H9 (cell line): ENCODE results near the gene RUBCN. TPM values are rescaled to one million over a fixed set of nuclear protein-coding genes. Genes with fewer than 3 reads are reported as not detected.
"Not testable (repeated sequence)": the region's sequence is repeated elsewhere in the genome, so short reads cannot be mapped to it uniquely, and the experiment has no call there.

Experiments used
- DNase-seq: peaks from one replicate; pipeline ENCODE4 v3.0.0-alpha.2; 2017
- H2AFZ ChIP-seq: one replicate; pipeline ENCODE4 v1.6.1; 2013; ENCODE audit warnings: mild to moderate bottlenecking, low read length, control low read depth, moderate library complexity
- H2AK5ac ChIP-seq: 2 replicates; pipeline ENCODE4 v1.6.1; 2013; ENCODE audit warnings: low read length, control low read depth, mixed read lengths; ENCODE audit not compliant: insufficient read length
- H2BK120ac ChIP-seq: one replicate; pipeline ENCODE4 v1.6.1; 2013; ENCODE audit warnings: low read depth, mild to moderate bottlenecking, low read length, control low read depth, inconsistent platforms; ENCODE audit not compliant: poor library complexity, severe bottlenecking
- H2BK12ac ChIP-seq: 2 replicates; pipeline ENCODE4 v1.6.1; 2013; ENCODE audit warnings: low read length, control low read depth, mixed read lengths, low read depth; ENCODE audit not compliant: insufficient read length
- H2BK15ac ChIP-seq: 2 replicates; pipeline ENCODE4 v1.6.1; 2013; ENCODE audit warnings: low read depth, low read length, control low read depth
- H2BK20ac ChIP-seq: one replicate; pipeline ENCODE4 v1.6.1; 2013; ENCODE audit warnings: low read depth, mild to moderate bottlenecking, low read length, control low read depth, inconsistent platforms; ENCODE audit not compliant: poor library complexity, severe bottlenecking
- H2BK5ac ChIP-seq: 2 replicates; pipeline ENCODE4 v1.6.1; 2013; ENCODE audit warnings: low read length, control low read depth, mixed read lengths; ENCODE audit not compliant: insufficient read length
- H3K14ac ChIP-seq: 2 replicates; pipeline ENCODE4 v1.6.1; 2013; ENCODE audit warnings: low read length, control low read depth; ENCODE audit not compliant: insufficient read depth
- H3K18ac ChIP-seq: 2 replicates; pipeline ENCODE4 v1.6.1; 2013; ENCODE audit warnings: low read depth, mild to moderate bottlenecking, mixed read lengths, low read length, control low read depth; ENCODE audit not compliant: insufficient read length
- H3K23ac ChIP-seq: 2 replicates; pipeline ENCODE4 v1.6.1; 2013; ENCODE audit warnings: low read length, control low read depth, mixed read lengths, low read depth; ENCODE audit not compliant: insufficient read length
- H3K23me2 ChIP-seq: 2 replicates; pipeline ENCODE4 v1.6.1; 2013; ENCODE audit warnings: low read depth, mild to moderate bottlenecking, mixed read lengths, low read length, control low read depth; ENCODE audit not compliant: insufficient read length, poor library complexity, severe bottlenecking
- H3K27ac ChIP-seq: 2 replicates; pipeline ENCODE4 v1.5.1; 2013; ENCODE audit warnings: low read length, control low read depth, mixed read lengths, low read depth; ENCODE audit not compliant: insufficient read length
- H3K27me3 ChIP-seq: 2 replicates; pipeline ENCODE4 v1.6.1; 2013; ENCODE audit warnings: low read length, control low read depth, inconsistent platforms; ENCODE audit not compliant: insufficient read depth
- H3K4ac ChIP-seq: 2 replicates; pipeline ENCODE4 v1.6.1; 2013; ENCODE audit warnings: low read depth, mild to moderate bottlenecking, control low read depth, inconsistent platforms, low read length, moderate library complexity
- H3K4me1 ChIP-seq: 2 replicates; pipeline ENCODE4 v1.6.1; 2013; ENCODE audit warnings: low read length, control low read depth, inconsistent platforms; ENCODE audit not compliant: insufficient read depth
- H3K4me2 ChIP-seq: 2 replicates; pipeline ENCODE4 v1.6.1; 2013; ENCODE audit warnings: low read length, control low read depth, mixed read lengths; ENCODE audit not compliant: insufficient read length, insufficient read depth
- H3K56ac ChIP-seq: 2 replicates; pipeline ENCODE4 v1.6.1; 2013; ENCODE audit warnings: low read depth, mild to moderate bottlenecking, mixed read lengths, low read length, control low read depth; ENCODE audit not compliant: insufficient read length
- H3K79me1 ChIP-seq: 2 replicates; pipeline ENCODE4 v1.6.1; 2013; ENCODE audit warnings: low read depth, mild to moderate bottlenecking, moderate library complexity, low read length, control low read depth, inconsistent platforms; ENCODE audit not compliant: insufficient read depth, poor library complexity, severe bottlenecking
- H3K79me2 ChIP-seq: 2 replicates; pipeline ENCODE4 v1.6.1; 2013; ENCODE audit warnings: low read length, control low read depth, inconsistent platforms; ENCODE audit not compliant: insufficient read depth
- H3K9ac ChIP-seq: 2 replicates; pipeline ENCODE4 v1.6.1; 2013; ENCODE audit warnings: low read length, control low read depth, mixed read lengths; ENCODE audit not compliant: insufficient read length; ENCODE audit errors: extremely low read depth
- H3K9me3 ChIP-seq: one replicate; pipeline ENCODE4 v1.6.1; 2013; ENCODE audit warnings: low read depth, low read length, inconsistent platforms; ENCODE audit not compliant: control insufficient read depth
- H3T11ph ChIP-seq: one replicate; pipeline ENCODE4 v1.6.1; 2013; ENCODE audit warnings: mild to moderate bottlenecking, low read length, control low read depth, inconsistent platforms
- H4K20me1 ChIP-seq: one replicate; pipeline ENCODE4 v1.6.1; 2013; ENCODE audit not compliant: control insufficient read depth, insufficient read length, insufficient read depth
- H4K5ac ChIP-seq: 2 replicates; pipeline ENCODE4 v1.6.1; 2013; ENCODE audit warnings: low read depth, mild to moderate bottlenecking, mixed read lengths, low read length, control low read depth; ENCODE audit not compliant: insufficient read length
- H4K8ac ChIP-seq: replicated peaks from 2 replicates; pipeline ENCODE4 v1.6.1; 2013; ENCODE audit warnings: low read length, control low read depth, mixed read lengths, low read depth; ENCODE audit not compliant: insufficient read length
- H4K91ac ChIP-seq: 2 replicates; pipeline ENCODE4 v1.6.1; 2013; ENCODE audit warnings: low read depth, mild to moderate bottlenecking, moderate library complexity, mixed read lengths, low read length, control low read depth; ENCODE audit not compliant: insufficient read length
- H3K27ac Mint-ChIP-seq, 3 experiments: 2 replicates in 2 of 3; 3 replicates in 1 of 3; pipeline ENCODE4 v1.8.0; 2020 to 2021; ENCODE audit warnings: mixed read lengths in 3 of 3, mild to moderate bottlenecking in 1 of 3, moderate library complexity in 1 of 3
- H3K27me3 Mint-ChIP-seq: 2 replicates; pipeline ENCODE4 v1.8.0; 2021; ENCODE audit warnings: low read depth, mild to moderate bottlenecking, moderate library complexity, mixed read lengths
- H3K36me3 Mint-ChIP-seq, 3 experiments: 2 replicates in 2 of 3; 3 replicates in 1 of 3; pipeline ENCODE4 v1.8.0; 2020 to 2021; ENCODE audit warnings: low read depth in 3 of 3, mixed read lengths in 3 of 3; ENCODE audit not compliant: insufficient read depth in 1 of 3
- H3K4me1 Mint-ChIP-seq, 2 experiments: 2 replicates each; pipeline ENCODE4 v1.8.0; 2020; ENCODE audit warnings: mixed read lengths in 2 of 2
- H3K4me3 Mint-ChIP-seq, 2 experiments: 2 replicates in 1 of 2; 3 replicates in 1 of 2; pipeline ENCODE4 v1.8.0; 2020 to 2021; ENCODE audit warnings: mild to moderate bottlenecking in 2 of 2, mixed read lengths in 2 of 2, moderate library complexity in 1 of 2
- H3K9me3 Mint-ChIP-seq, 2 experiments: 2 replicates in 1 of 2; 3 replicates in 1 of 2; pipeline ENCODE4 v1.8.0; 2020; ENCODE audit warnings: mild to moderate bottlenecking in 2 of 2, mixed read lengths in 2 of 2, moderate library complexity in 1 of 2
- WGBS: extraction: QIAGEN DNeasy Blood & Tissue Kit; methylation state at CpG from one replicate; pipeline ENCODE4 v1.1.7; 2013; ENCODE audit warnings: missing lambda C conversion rate, low lambda C conversion rate, mixed read lengths; ENCODE audit not compliant: insufficient read length; ENCODE audit errors: extremely low coverage; 5-methylcytosine and 5-hydroxymethylcytosine counted together
- total RNA-seq: library from RNA; stranded (reverse); gene quantifications from 2 replicates; pipeline ENCODE4 v1.2.1, GENCODE V29; 2021

The RUBCN gene
- total RNA-seq, 1 experiment from 2014 or later = 17.7 TPM

DNA sequence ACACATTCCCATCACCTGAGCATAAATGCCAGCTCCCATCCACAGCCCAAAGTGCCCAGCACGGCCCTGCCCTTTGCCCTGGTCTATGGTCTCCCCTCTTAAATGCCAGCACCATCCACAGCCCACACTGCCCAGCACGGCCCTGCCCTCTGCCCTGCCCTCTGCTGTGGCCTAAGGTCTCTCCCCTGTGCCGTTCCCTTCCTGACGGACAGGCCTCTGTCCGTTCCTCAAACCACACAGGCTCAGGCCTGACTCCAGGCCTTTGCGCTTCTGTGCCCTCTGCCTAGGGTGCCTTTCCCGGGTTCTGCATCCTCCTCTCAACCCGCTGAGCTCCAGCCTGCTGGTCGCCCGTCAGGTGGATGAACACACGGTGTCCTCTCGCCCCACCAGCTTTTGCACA, 90.4 kb downstream of the RUBCN start:
- not testable (repeated sequence) for H2BK120ac ChIP-seq, H4K8ac ChIP-seq, H4K5ac ChIP-seq, H3K27me3 ChIP-seq, H3K56ac ChIP-seq, H3K9ac ChIP-seq, H3K4me1 Mint-ChIP-seq, H3K4me2 ChIP-seq, H2BK20ac ChIP-seq, H4K20me1 ChIP-seq, H3K79me1 ChIP-seq, H3K23ac ChIP-seq, H2AFZ ChIP-seq, H3K27ac Mint-ChIP-seq, H3K9me3 ChIP-seq, H3K79me2 ChIP-seq, H3K23me2 ChIP-seq, H3K18ac ChIP-seq, H3T11ph ChIP-seq, H2BK12ac ChIP-seq, H4K91ac ChIP-seq, DNase-seq, H3K4me1 ChIP-seq, H2BK5ac ChIP-seq, H3K27me3 Mint-ChIP-seq, H3K27ac ChIP-seq, H2AK5ac ChIP-seq, H2BK15ac ChIP-seq, H3K14ac ChIP-seq, H3K4ac ChIP-seq, H3K4me3 Mint-ChIP-seq
- H3K9me3 Mint-ChIP-seq = peaks cover 25 to 31% of the 10 kb centered on the region in 2 experiments
- no CpG with 5 or more reads among the region's 12 CpGs for WGBS
- peaks cover 21 to 30% (median 29%) of the 10 kb centered on the region in 3 experiments for H3K36me3 Mint-ChIP-seq

DNA sequence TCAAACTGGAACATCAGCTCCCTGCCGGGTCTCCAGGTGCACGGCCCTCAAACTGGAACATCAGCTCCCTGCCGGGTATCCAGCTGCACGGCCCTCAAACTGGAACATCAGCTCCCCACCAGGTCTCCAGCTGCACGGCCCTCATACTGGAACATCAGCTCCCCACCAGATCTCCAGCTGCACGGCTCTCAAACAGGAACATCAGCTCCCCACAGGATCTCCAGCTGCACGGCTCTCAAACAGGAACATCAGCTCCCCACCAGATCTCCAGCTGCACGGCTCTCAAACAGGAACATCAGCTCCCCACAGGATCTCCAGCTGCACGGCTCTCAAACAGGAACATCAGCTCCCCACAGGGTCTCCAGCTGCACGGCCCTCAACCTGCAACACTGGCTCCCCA, 99.1 kb downstream of the RUBCN start:
- H4K91ac ChIP-seq, H3K27me3 Mint-ChIP-seq, H3K23ac ChIP-seq, H2BK15ac ChIP-seq, H3K4ac ChIP-seq, H2AFZ ChIP-seq, H3K27ac Mint-ChIP-seq, H4K8ac ChIP-seq, H3K27ac ChIP-seq, H2AK5ac ChIP-seq, H3K9ac ChIP-seq, H3T11ph ChIP-seq, H3K79me2 ChIP-seq, H4K20me1 ChIP-seq, H2BK12ac ChIP-seq, H3K9me3 ChIP-seq, DNase-seq, H3K56ac ChIP-seq, H3K4me1 ChIP-seq, H3K23me2 ChIP-seq, H2BK120ac ChIP-seq, H3K18ac ChIP-seq, H3K4me1 Mint-ChIP-seq, H2BK5ac ChIP-seq, H3K14ac ChIP-seq, H2BK20ac ChIP-seq, H3K4me3 Mint-ChIP-seq, H3K4me2 ChIP-seq, H3K79me1 ChIP-seq, H4K5ac ChIP-seq, H3K27me3 ChIP-seq: not testable (repeated sequence)
- Mint-ChIP-seq H3K9me3 (peaks cover 26 to 27% of the 10 kb centered on the region in 2 experiments), H3K36me3 (peaks cover 28 to 37% (median 35%) of the 10 kb centered on the region in 3 experiments)
- no CpG with 5 or more reads among the region's 10 CpGs for WGBS
